Caco-2 (cell line): ENCODE data around the gene CCNB1IP1. TPM values are rescaled to one million over a fixed set of nuclear protein-coding genes. Genes with fewer than 3 reads are reported as not detected.

Experiments
- BruUV-seq: library from RNA; stranded (reverse); fragments of 400-500 nt; replicated peaks from 2 replicates; lab custom pipeline; 2021; lab: Mats Ljungman, UMichigan
- CTCF ChIA-PET: fragments of 300-600 bp; sonication (Branson Sonifier 250); formaldehyde crosslinking; loops from one replicate; lab custom pipeline; 2022; ENCODE audit warnings: antibody characterized with exemption; lab: Charles Lee
- POLR2A ChIA-PET: fragments of 300-600 bp; sonication (Branson Sonifier 250); formaldehyde crosslinking; loops from one replicate; lab custom pipeline; 2022; ENCODE audit warnings: antibody characterized with exemption; lab: Charles Lee
- DNase-seq, 2 experiments: peaks; one replicate each; pipeline versions ENCODE4 v3.0.0 to v3.0.0-alpha.2; 2020 to 2022
- H3K27me3 ChIP-seq: replicated peaks from 2 replicates; pipeline ENCODE4 v1.6.0; 2011; ENCODE audit warnings: low read length; ENCODE audit not compliant: control insufficient read depth, insufficient read depth
- H3K36me3 ChIP-seq: 2 replicates; pipeline ENCODE4 v1.5.1; 2011; ENCODE audit warnings: low read length; ENCODE audit not compliant: control insufficient read depth, insufficient read depth
- H3K4me1 ChIP-seq: fragments of 250-450 bp; sonication (Bioruptor Pico); 2 replicates; pipeline ENCODE4 v1.5.1; 2020; ENCODE audit warnings: mild to moderate bottlenecking
- H3K4me3 ChIP-seq: 2 replicates; pipeline ENCODE4 v1.5.1; 2011; ENCODE audit warnings: low read depth, mild to moderate bottlenecking, control low read depth, low read length
- H3K9me3 ChIP-seq: fragments of 250-450 bp; sonication (Bioruptor Pico); 2 replicates; pipeline ENCODE4 v1.5.1; 2020; ENCODE audit warnings: mild to moderate bottlenecking, moderate library complexity
- H3K27ac Mint-ChIP-seq: one replicate; pipeline ENCODE4 v1.8.0; 2022; ENCODE audit warnings: mixed read lengths; ENCODE audit not compliant: unreplicated experiment
- H3K27me3 Mint-ChIP-seq: one replicate; pipeline ENCODE4 v1.8.0; 2022; ENCODE audit warnings: mixed read lengths; ENCODE audit not compliant: insufficient read depth, unreplicated experiment
- H3K36me3 Mint-ChIP-seq: one replicate; pipeline ENCODE4 v1.8.0; 2022; ENCODE audit warnings: mild to moderate bottlenecking, mixed read lengths; ENCODE audit not compliant: insufficient read depth, unreplicated experiment
- H3K4me1 Mint-ChIP-seq: one replicate; pipeline ENCODE4 v1.8.0; 2022; ENCODE audit warnings: low read depth, mixed read lengths; ENCODE audit not compliant: unreplicated experiment
- H3K4me3 Mint-ChIP-seq: one replicate; pipeline ENCODE4 v1.8.0; 2022; ENCODE audit warnings: mild to moderate bottlenecking, moderate library complexity, mixed read lengths; ENCODE audit not compliant: unreplicated experiment
- H3K9me3 Mint-ChIP-seq: one replicate; pipeline ENCODE4 v1.8.0; 2022; ENCODE audit warnings: mixed read lengths; ENCODE audit not compliant: unreplicated experiment
- intact Hi-C: fragments of 100-400 bp; cut with micrococcal nuclease; formaldehyde crosslinking; loops from one replicate; pipeline ENCODE4 v1.10.0; 2022; ENCODE audit not compliant: unreplicated experiment
- total RNA-seq: library from RNA; stranded (reverse); gene quantifications from 2 replicates; pipeline ENCODE4 v1.2.3, GENCODE V29; 2022
- TF ChIP-seq, protein P1 (sequence below), 2 experiments: fragments of 200-600 bp in 1 of 2; IDR thresholded peaks; 1 replicate in 1 of 2; 2 replicates in 1 of 2; pipeline versions ENCODE4 v1.5.1 to v1.8.0; 2011 to 2022; ENCODE audit warnings: antibody characterized with exemption in 1 of 2, control low read depth in 1 of 2, inconsistent platforms in 1 of 2, low read depth in 1 of 2, low read length in 1 of 2, mild to moderate bottlenecking in 1 of 2, moderate library complexity in 1 of 2; ENCODE audit not compliant: insufficient read depth in 1 of 2, severe bottlenecking in 1 of 2, unreplicated experiment in 1 of 2

The CCNB1IP1 gene
- total RNA-seq, 1 experiment from 2014 or later: 111 TPM

DNA sequence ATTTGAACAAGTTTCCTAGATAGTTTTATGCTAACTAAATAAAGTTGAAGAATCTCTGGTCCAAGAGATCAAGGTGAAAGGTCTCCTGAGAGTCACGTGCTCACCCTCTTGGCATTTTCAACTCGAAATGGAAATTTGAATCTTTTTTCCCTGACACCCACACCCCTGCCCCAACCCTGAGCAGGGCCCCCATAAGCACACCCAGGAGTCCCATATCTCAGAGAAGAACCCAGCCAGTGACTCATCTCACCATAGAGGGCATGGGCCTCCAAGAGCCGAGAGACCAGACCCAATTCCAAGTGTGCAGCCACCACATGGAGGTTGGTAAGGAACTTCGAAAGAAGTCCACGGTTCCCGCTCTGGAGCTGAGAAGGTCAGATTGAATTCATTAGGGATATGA, 47.6 kb upstream of the CCNB1IP1 start:
- peaks cover 1% of the 10 kb centered on the region for H3K36me3 ChIP-seq
- no peaks in the 10 kb centered on the region for H3K27me3 Mint-ChIP-seq
- TF ChIP-seq, protein P1, sequence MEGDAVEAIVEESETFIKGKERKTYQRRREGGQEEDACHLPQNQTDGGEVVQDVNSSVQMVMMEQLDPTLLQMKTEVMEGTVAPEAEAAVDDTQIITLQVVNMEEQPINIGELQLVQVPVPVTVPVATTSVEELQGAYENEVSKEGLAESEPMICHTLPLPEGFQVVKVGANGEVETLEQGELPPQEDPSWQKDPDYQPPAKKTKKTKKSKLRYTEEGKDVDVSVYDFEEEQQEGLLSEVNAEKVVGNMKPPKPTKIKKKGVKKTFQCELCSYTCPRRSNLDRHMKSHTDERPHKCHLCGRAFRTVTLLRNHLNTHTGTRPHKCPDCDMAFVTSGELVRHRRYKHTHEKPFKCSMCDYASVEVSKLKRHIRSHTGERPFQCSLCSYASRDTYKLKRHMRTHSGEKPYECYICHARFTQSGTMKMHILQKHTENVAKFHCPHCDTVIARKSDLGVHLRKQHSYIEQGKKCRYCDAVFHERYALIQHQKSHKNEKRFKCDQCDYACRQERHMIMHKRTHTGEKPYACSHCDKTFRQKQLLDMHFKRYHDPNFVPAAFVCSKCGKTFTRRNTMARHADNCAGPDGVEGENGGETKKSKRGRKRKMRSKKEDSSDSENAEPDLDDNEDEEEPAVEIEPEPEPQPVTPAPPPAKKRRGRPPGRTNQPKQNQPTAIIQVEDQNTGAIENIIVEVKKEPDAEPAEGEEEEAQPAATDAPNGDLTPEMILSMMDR (IDR thresholded peaks at IDR 0.05; ENCODE audit: insufficient read depth in 1 of 2, low read depth in 1 of 2, low read length in 1 of 2, severe bottlenecking in 1 of 2, unreplicated experiment in 1 of 2): no peak
- peaks cover 68% of the 10 kb centered on the region for H3K36me3 Mint-ChIP-seq
- intact Hi-C loops: no loop called here
- H3K27ac Mint-ChIP-seq: no peak overlapping the region
- H3K9me3 ChIP-seq: no peaks in the 10 kb centered on the region
- H3K4me3 Mint-ChIP-seq: no peak overlapping the region
- H3K4me1 Mint-ChIP-seq: peaks cover 11% of the 10 kb centered on the region
- no peak overlapping the region for H3K4me3 ChIP-seq
- no peaks in the 10 kb centered on the region for H3K9me3 Mint-ChIP-seq
- peaks cover 12% of the 10 kb centered on the region for H3K4me1 ChIP-seq
- CTCF ChIA-PET: no interaction called here
- POLR2A ChIA-PET: no interaction called here
- no peak for DNase-seq
- H3K27me3 ChIP-seq: no peaks in the 10 kb centered on the region
- no TSS peak for BruUV-seq

DNA sequence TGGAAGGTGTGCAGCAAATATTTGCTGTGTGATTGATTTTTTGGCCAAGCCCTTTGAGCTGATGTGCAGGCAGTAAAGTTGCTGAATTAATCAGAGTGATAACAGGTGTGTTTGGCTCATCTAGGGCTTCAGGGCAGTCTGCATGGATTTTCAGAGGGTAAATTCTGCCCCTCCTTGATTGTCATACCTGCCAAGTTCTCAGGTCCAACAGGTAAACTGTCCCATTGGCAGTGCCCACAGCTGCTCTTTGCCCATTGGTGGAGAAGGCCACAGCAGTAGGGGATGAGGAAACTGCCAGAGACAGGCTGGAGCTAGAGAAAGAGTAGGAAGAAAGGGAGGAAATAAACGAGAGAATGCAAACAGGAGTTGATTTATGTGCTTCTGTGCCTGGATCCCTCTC, 46.7 kb upstream of the CCNB1IP1 start:
- H3K36me3 ChIP-seq: peaks cover 1% of the 10 kb centered on the region
- DNase-seq: no peak
- H3K4me1 Mint-ChIP-seq: peaks cover 14% of the 10 kb centered on the region
- ChIA-PET CTCF (no interaction called here), POLR2A (no interaction called here)
- intact Hi-C loops: no loop called here
- TF ChIP-seq, protein P1 (IDR thresholded peaks at IDR 0.05; ENCODE audit: insufficient read depth in 1 of 2, low read depth in 1 of 2, low read length in 1 of 2, severe bottlenecking in 1 of 2, unreplicated experiment in 1 of 2): no peak
- H3K27me3 Mint-ChIP-seq: no peaks in the 10 kb centered on the region
- no peaks in the 10 kb centered on the region for H3K9me3 ChIP-seq
- no peak overlapping the region for H3K4me3 ChIP-seq
- peaks cover 70% of the 10 kb centered on the region for H3K36me3 Mint-ChIP-seq
- H3K9me3 Mint-ChIP-seq: no peaks in the 10 kb centered on the region
- H3K4me1 ChIP-seq: peaks cover 13% of the 10 kb centered on the region
- no peaks in the 10 kb centered on the region for H3K27me3 ChIP-seq
- H3K4me3 Mint-ChIP-seq: no peak overlapping the region
- no TSS peak for BruUV-seq
- no peak overlapping the region for H3K27ac Mint-ChIP-seq

DNA sequence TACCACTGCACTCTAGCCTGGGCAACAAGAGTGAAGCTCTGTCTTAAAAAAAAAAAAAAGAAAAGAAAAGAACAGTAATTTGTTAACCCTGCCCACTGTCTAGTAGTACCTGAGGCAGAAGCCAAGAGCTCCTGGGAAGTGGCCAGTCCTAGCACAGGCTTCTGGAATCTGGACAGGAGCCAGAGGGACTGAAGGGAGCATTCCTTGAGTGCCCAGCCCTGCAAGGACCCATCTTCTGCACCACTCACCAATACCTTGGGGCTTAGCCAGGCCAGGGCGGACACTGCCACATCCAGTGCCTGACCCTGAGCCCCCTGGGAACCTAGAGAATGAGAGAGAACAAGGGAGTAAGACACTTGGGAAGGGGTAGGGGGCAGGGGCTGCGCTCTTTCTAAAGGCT, 44.1 kb upstream of the CCNB1IP1 start:
- DNase-seq: no peak
- Mint-ChIP-seq H3K4me1 (peaks cover 14% of the 10 kb centered on the region), H3K36me3 (peaks cover 76% of the 10 kb centered on the region), H3K27me3 (no peaks in the 10 kb centered on the region), H3K4me3 (no peak overlapping the region), H3K9me3 (no peaks in the 10 kb centered on the region), H3K27ac (peak overlapping the region; percentile 89)
- H3K4me3 ChIP-seq: no peak overlapping the region
- intact Hi-C loops: no loop called here
- ChIA-PET POLR2A (no interaction called here), CTCF (no interaction called here)
- H3K27me3 ChIP-seq: no peaks in the 10 kb centered on the region
- peaks cover 13% of the 10 kb centered on the region for H3K4me1 ChIP-seq
- no peaks in the 10 kb centered on the region for H3K9me3 ChIP-seq
- H3K36me3 ChIP-seq: peaks cover 5% of the 10 kb centered on the region; the same call in 1 of the 2 replicates
- TF ChIP-seq, protein P1 (IDR thresholded peaks at IDR 0.05; ENCODE audit: insufficient read depth in 1 of 2, low read depth in 1 of 2, low read length in 1 of 2, severe bottlenecking in 1 of 2, unreplicated experiment in 1 of 2): no peak
- BruUV-seq: no TSS peak
